GM21390 (cell line): Measurements from ENCODE around the gene ACOXL.

ENCODE experiments used
- ATAC-seq: cut with Tn5 transposase; IDR thresholded peaks from one replicate; pipeline ENCODE4 v1.9.1; 2021; ENCODE audit not compliant: unreplicated experiment

ACOXL gene

GRCh38 chr2:111148225-111148873, 416.0 kb downstream of the ACOXL start:
- ATAC-seq = no peak

GRCh38 chr2:111148925-111149324, 416.6 kb downstream of the ACOXL start:
- no peak for ATAC-seq

GRCh38 chr2:111149882-111150455, 417.6 kb downstream of the ACOXL start:
- ATAC-seq = no peak

- no peak for ATAC-seq
These were observed 422.4 kb downstream of the ACOXL start for GRCh38 chr2:111154758-111155157.

- ATAC-seq = no peak
These were observed 423.2 kb downstream of the ACOXL start for GRCh38 chr2:111155610-111156009.

- ATAC-seq = no peak
These were observed 424.2 kb downstream of the ACOXL start for GRCh38 chr2:111156529-111156928.

- ATAC-seq = peak; percentile 58
These were observed 424.8 kb downstream of the ACOXL start for GRCh38 chr2:111157071-111157661.

GRCh38 chr2:111157798-111158197, 425.4 kb downstream of the ACOXL start:
- peak; percentile 53 for ATAC-seq

GRCh38 chr2:111159641-111160040, 427.3 kb downstream of the ACOXL start:
- no peak for ATAC-seq

- ATAC-seq = no peak
These were observed 428.4 kb downstream of the ACOXL start for GRCh38 chr2:111160758-111161157.

- no peak for ATAC-seq
These were observed 429.6 kb downstream of the ACOXL start for GRCh38 chr2:111161971-111162370.

GRCh38 chr2:111162718-111163331, 430.5 kb downstream of the ACOXL start:
- ATAC-seq = no peak

- ATAC-seq = no peak
These were observed 431.7 kb downstream of the ACOXL start for GRCh38 chr2:111164078-111164477.

- ATAC-seq = no peak
These were observed 432.7 kb downstream of the ACOXL start for GRCh38 chr2:111165084-111165483.

GRCh38 chr2:111166115-111166514, 433.7 kb downstream of the ACOXL start:
- ATAC-seq = no peak

- no peak for ATAC-seq
These were observed 434.9 kb downstream of the ACOXL start for GRCh38 chr2:111167076-111167862.

GRCh38 chr2:111167863-111168162, 435.4 kb downstream of the ACOXL start:
- ATAC-seq = no peak
